Glomerular endothelial cell (primary cell): ENCODE data around the gene DICER1. TPM values are rescaled to one million over a fixed set of nuclear protein-coding genes. Genes with fewer than 3 reads are reported as not detected.

ENCODE experiments used
- DNase-seq: peaks from one replicate; pipeline ENCODE4 v3.0.0-alpha.2; 2011; ENCODE audit warnings: low read depth, low spot score; ENCODE audit errors: extremely low read depth
- total RNA-seq: library from RNA; depleted of rRNA; stranded (reverse); fragments of >200 nt; gene quantifications from 2 replicates; pipeline ENCODE4 v1.2.3, GENCODE V29; 2015

Gene DICER1
- total RNA-seq, 1 donor from 2014 or later = 46.7 TPM

DNA sequence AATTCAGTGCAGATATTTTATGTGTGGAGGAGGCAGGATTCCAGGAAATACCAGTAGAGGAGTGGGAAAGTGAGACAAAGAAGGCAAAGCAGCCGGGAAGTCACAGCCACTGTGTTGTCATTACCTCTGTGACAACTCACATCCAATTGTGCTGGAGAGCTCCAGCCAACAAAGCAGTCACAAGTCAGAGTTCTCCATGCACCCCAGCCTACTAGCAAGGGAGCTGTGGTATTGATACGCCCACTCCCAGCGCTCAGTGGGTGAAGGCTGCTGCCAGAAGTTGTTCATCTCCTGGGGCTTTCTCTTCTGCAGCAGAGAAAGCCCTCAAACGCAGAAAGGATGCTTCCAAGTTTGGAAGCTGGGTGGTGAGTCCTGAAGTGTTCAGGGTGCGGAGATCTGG lies 93.9 kb downstream of the DICER1 start:
- no peak for DNase-seq

DNA sequence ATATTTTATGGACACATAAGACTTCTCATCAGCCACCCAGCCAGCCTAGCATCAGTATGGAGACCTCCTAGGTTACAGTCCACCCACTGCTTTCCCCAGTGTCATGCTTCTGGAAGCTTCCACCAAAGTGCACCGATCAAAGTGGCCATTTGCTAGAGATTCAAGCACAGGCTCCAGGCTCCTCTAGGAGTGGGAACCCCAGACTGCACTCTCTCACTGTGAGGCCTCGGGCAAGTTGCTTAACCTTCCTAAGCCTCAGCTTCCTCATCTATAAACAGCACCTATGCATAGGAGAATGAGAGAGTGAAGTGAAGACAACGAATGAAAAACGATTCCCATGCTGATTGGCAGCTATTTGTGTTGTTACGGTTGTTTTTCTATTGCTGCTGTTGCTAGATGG lies 94.4 kb downstream of the DICER1 start:
- DNase-seq = no peak

DNA sequence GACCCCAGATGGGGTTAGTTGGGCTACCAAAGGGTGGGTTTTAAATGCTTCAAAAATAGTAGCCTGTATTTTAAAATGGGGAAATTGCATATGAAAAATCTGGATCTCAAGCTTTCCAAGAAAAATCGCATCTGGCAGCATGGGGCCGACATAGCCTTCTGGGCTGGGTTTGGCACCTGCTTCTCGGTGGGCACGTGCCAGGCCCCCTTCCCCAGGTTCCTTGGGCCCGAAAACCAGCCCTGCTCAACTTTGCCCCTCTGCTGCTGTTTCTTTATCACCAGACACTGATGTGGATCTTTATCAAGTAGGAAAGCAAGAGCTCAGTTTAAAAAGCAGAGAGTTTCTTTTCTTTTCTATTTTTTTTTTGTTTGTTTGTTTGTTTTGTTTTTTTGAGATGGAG lies 95.1 kb downstream of the DICER1 start:
- no peak for DNase-seq

DNA sequence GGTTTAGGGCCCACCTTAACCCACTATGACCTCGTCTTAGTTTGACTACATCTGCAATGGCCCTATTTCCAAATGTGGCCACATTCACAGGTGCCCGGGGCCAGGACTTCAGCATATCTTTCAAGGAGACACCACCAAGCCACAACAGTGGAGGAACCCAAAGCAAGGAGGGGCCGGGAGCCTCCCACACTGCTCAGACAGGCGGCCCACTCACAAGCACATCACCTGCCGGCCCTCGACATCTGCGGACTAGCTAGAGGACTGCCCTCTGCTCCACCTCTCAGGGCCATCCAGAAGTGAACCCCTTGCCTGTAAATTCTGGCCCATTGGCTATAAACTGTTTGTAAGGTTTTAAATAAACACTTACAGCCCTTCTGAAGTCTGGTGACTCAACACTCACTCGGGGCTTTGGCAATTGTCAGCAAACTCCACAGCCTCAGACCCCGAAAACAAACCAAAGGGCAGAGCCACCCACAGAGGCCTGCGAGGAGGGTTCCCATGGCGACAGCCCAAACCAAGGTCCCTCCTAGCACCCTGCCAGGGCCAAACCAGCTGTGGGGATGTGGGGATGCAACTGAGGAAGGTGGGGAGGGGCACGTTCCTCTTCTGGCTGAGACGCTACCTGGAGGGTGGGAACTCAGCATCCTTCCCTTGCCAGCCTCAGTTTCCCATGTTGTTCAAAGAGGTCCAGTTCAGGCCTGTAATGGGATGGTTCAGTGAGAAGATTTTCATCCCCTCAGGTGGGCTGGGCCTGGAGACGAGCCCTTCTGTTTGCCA lies 95.8 kb downstream of the DICER1 start:
- DNase-seq = no peak

DNA sequence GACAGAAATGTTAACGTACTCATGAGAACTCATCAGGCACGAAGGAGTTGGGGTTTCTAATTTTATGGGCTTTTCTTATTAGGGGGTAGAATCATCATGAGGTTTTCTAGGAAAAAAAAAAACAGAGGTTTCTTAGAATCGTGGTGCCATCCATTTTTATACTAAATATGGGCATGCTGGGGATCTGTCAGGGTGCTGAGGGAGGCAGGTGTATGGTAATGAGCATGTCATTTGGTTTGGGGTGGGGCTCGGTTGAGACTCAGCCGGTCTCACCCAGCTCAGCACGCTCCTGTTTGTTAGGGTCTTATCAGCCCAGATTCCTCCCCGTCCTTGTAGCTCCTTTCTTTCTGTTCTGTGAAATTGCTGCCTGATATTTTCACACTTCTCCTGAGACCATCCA lies 98.2 kb downstream of the DICER1 start:
- no peak for DNase-seq

DNA sequence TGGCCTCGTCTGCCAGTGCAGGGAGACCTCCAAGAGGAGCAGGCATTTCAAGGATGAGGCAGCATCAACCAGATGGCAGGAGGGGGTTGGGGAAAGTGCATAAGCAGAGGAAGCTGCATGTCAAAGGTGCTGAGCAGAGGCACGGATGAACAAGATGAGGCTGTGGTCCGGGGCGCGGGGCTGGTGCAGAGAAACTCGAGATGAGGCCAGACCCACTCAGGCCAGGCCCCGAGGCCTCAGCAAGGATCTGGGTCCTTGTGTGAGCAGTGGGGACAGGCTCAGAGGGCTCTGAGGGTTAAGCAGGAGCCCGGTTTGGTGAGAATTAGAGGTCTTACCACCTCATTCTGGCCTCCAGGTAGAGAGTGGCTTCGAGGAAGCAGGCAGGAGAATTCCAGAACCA lies 98.8 kb downstream of the DICER1 start:
- DNase-seq = no peak

DNA sequence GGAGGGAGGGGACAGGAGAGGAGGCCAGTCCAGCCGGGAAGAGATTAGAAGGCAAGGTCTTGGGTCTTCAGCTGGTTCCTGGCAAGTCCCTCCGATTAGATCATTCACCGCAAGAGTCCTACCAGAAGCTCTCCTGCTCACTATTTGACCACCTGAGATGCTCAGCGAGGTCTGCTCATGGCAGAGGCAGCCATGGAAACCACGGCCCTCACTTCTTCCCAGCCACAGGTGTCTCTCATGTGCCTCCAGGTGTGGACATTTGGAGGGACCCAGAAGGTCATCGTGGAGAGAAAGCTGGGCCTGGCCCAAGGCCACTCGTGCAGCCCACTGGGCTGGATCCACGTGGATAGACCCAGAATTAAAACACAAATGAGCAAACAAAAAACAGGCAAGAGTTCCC lies 99.5 kb downstream of the DICER1 start:
- no peak for DNase-seq

DNA sequence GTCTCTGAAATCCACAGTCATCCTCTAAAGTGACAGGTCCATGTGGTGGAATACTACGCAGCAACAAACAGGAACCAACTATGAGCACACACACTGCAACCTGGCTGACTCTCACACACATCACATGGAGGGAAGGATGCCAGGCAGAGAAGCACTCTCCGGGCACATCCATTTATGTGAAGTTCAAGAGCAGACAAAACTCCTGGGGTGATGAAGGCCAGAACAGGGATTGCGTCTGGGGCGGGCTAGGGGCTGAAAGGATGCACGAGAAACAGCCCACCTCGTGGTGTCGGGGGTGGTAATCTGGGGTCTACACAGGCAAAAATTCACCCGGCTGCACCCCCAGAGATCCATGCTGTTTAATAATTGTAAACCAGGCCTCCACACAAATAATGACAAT lies 100.2 kb downstream of the DICER1 start:
- DNase-seq = no peak

DNA sequence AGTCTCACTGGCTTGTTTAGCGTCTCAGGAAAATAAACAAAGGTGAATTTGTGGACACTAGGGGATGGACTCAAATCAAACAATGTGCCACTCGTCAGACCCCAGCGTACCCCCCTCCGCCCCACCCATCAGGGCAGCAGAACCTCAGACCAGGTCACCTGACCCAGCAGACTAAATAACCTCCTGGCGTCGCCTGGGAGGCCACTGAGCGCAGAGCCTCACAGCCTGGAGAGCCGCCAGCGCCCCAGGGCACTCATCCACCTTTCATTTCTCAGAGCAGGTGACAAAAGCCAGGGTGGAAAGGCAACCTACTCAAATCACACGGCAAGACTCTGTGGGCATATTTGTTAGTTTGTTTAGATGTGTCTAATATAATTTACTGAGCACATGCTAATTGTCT lies 100.9 kb downstream of the DICER1 start:
- no peak for DNase-seq

DNA sequence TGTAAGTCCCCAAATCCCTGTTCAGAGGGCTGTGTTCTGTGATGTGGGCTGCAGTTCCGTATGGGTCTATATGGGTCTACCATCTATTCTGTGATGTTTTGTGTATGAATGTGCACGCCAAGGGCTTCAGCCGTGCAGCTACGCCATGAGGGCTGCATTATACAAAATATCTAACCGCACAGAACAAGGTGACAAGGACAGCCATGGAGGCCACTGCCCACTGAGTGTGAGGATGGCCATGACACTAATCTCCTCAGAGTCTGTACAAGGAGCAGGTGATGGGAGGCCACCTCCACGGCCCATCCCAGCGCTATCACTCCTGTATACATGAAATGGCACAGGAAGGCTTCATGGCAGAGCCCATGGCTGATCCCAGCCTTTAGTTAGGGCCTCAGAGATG lies 102.0 kb downstream of the DICER1 start:
- no peak for DNase-seq

DNA sequence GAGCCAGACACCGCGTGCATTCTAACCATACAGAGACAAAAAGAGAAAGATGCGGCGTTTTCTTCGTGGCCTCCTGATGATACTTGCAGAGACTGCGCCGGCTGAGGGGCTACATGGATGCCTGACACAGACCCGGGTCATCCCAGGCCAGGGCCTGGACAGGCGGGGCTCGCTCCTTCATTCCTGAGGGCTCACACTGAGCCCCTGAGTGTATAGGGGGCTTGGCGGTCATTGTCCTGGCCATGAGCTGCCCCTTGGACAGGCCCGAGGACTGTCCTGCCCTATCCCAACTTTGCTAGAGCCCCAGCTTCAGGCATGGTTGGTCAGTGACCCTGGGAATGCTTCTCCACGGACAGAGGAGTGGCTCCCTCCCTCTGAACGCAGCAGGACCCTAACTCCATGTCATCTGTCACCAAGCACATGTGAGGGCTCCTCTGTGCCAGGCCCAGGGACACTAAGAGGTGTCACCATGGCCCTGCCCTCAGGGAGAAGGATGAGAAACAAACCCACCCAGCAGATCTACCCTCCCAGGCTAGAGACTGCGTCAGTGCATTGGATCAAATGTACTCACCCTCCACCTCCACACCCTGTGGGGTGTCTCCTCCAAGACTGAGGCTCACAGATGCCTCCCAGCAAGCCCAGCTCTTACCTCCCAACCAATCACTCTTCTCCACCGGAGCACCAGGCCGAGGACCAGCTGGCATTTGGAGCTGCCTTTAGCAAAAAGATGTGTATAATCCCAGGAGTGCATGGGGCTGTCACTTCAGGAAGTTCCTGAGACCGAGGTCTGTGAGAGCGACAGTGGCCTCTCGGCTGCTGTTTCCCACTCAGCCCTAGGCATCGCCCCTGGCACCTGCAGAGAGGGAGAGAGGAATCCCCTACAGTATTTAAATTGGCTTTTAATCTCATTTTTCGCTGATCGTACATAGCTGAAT lies 102.7 kb downstream of the DICER1 start:
- no peak for DNase-seq

DNA sequence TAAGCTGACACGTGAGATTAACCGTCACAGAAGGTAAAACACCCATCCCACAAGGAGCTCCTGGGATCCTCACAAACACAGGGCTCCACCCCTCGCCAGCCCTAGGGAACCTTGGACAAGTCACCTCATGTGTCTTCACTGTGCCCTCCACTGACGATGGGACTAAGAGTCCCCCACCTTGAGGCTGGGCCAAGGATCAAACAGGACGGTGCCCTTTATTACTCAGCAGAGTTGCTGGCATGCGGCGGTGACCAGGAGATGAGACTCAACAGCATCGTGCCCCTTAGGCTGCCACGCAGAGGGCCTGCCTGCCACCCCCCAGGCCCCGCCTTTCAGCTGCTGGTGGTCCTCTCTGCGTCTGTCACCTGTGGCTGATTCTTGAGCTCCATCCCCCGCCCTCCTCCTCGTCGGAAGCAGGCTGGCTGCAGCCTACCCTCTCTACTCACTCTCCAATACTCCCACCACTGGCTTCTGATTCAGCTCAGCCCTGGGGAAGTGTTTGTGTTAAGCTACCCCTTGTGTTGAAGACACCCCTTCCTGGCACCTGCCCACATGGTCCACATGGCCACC lies 105.2 kb downstream of the DICER1 start:
- no peak for DNase-seq

DNA sequence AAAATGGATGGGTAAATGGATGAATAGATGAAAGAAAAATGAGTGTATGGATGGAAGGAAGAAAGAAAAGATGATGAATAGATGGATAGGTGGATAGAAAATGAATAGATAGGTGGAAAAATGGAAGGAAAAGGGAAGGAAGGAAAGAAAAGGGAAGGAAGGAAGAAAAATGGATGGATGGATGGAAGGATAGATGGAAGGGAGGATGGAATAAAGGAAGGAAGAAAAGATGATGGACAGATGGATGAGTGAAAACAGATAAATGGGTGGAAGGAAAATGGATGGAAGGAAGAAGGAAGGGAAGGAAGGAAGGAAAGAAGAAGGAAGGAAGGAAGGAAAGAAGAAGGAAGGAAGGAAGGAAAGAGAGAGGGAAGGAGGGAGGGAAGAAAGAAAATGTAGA lies 107.4 kb downstream of the DICER1 start:
- DNase-seq = no peak

DNA sequence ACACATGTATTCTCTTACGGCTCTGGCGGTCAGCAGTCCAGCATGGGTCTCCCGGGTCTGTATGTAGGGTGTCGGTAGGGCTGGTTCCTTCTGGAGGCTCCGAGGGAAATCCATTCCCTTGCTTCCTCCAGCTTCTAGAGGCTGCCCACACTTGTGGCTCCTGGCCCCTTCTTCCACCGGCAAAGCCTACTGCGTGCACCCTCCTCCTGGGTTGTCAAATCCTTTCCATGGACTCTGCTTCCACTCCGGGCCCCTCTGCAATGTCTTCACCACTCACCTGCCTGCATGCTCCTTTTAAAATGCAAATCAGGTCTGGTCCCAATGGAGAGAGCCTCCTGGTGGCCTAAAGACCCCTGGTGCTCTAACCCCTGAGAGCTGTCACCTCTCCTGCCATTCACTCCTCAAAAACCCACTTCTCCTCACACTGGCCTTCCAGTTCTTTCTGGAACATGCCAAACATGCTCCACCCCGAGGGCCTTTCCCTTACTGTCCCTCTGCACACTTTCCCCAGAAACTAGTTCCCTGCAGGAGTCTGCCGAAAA lies 108.5 kb downstream of the DICER1 start:
- DNase-seq = no peak

DNA sequence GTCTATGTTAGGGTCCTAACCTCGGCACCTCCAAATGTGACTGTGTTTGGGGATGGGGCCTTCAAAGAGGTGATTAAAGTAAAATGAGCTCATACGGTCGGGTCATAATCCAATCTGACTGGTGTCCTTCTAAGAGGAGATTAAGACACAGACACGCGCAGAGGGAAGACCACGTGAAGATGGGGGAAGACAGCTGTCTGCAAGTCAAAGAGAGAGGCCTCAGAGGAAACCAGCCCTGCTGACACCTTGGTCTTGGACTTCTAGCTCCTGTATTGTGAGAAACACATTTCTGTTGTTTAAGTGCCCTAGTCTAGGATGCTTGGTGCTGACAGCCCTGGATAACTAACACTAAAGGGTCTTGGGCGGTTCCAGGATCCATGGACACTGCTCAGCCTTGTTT lies 109.6 kb downstream of the DICER1 start:
- no peak for DNase-seq

DNA sequence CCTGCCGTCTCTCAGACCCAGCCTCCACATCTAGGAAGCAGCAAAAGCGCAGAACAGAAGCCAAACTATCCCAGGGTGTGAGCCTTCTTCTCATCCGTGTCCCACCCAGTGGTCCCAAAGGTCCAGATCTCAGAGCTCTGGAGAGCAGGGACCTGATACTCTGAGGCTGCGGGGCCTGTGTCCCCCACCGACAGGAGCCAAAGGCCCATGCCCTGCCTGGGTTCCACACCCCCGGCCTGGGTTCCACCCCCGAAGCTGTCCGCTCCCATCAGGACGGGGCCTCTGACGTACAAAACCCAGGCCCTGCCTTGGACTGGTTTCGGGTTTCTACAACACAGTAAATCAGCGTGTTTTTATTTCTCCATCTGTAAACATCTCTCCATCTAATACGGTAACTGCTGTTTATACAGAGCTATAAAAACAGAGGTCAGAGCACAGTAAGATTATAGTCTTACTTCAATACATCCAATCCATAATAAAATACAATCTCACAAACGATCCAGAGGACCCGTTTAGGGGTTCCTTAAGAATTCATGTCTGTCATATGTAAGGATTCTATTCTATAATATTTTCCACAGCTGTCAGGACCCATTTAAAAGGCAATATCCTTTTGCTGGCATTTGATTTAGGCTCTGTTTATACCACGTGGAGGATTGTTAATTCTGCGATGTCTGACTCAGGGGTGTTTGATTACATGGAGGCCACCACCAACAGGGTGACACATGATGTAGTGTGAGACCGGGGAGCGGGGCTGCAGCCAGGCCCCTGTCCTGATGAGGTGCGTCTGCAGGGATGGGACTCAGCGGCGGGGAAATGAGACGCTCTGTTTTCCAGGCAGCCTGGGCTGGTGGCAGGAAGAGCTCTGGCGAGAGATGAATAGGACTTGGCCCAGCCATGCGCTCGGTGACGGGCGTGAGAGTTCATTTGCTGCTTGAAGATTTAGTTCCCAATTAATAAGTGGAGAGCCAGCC lies 110.3 kb downstream of the DICER1 start:
- no peak for DNase-seq

DNA sequence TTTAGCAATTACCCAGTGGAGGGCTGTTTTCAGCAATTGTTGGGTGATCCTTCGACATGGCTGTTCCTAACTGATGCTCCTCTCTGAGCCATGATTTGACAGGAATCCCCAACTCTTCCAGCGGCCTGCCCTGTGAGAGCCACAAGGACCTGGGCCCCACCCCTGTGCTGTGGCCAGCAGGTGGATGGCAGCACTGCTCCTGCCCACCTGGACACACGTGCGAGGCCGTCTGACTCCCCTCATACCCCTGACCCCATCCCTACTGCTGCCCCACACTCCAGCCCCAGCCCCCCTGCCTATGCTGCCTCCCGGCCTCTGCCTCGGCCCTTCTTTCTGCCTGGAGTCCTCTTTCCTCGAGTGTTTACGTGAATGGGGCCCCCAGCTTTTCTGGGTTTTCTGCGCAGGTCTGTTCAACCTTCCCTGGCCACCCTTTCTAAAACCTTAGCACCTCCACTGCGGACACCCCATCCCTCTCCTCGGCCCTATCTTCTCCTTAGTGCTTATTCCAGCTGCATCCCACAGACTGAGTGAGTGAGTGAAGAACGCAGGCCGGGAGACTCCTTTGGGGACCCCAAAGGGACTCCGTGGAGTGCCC lies 111.4 kb downstream of the DICER1 start:
- DNase-seq = no peak

DNA sequence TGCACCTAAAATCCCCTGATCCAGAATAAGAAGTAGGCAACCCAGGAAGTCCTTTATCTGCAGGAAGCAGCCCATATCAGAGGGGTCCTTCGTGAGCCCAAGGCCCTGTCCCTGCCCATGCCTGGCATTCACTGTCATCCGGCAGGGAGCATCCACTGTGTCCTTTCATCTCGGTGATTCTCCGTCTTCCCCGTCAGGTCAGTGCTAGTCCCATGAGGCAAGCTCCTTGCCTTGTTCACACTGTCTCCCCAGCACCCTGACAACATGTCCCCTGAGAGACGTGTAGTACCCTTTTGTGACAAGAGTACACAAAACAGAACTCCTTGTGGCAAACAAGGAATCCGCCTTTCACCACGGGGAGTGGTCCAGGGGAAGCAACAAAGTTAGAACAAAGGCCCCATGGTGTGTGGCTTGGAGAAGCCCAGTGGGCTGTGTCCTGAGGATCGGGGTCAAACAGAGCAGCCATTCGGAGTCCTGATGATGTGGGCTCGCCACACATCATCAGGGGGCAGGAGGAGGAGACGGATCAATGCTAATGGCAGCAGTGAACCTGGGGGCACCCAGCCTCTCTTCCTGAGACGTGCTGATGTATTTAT lies 112.1 kb downstream of the DICER1 start:
- DNase-seq = no peak

DNA sequence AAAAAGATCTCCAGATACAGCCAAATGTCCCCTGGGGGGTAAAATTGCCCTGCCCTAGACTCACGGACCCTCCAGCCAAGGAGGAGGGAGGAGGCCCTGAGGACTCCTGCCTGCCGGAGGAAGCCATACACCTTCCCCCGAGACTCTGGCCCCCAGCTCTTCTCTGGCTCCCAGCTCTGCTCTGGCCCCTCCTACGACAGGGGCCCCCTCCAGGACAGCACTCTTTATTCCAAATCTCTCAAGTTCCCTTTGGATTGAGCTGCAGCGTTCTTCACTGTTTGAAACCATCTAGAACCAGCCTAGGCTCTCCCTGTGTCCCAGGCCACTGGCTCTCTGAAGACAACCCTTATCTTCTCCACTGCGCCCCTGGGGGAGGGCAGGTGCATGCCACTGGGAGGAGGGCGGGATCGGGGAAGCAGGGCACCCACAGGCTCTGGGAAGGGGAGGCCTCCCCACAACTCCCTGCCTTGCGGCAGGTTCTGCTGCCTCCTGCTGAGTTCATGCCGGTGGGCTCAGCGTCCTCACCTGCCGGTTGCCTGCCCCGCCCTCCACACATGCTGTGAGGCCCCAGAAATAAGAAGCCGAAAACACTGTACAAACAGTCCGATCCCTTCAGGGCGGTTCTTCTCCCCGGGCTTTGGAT lies 112.7 kb downstream of the DICER1 start:
- DNase-seq = no peak
